Ishikawa (cell line): ENCODE results near the gene RASD2.

Experiments
- EP300 ChIP-seq: IDR thresholded peaks from 2 replicates; pipeline ENCODE4 v1.6.1; 2012; ENCODE audit warnings: borderline replicate concordance
- REST ChIP-seq: IDR thresholded peaks from 2 replicates; pipeline ENCODE4 v1.6.1; 2012; ENCODE audit warnings: low read depth, mild to moderate bottlenecking
- TAF1 ChIP-seq: IDR thresholded peaks from 2 replicates; pipeline ENCODE4 v1.6.1; 2012; ENCODE audit warnings: low read depth, mild to moderate bottlenecking
- TCF12 ChIP-seq: IDR thresholded peaks from 2 replicates; pipeline ENCODE4 v1.6.1; 2012; ENCODE audit warnings: low read depth
- TEAD4 ChIP-seq: IDR thresholded peaks from 2 replicates; pipeline ENCODE4 v1.6.1; 2012
- ZBTB7A ChIP-seq: IDR thresholded peaks from 2 replicates; pipeline ENCODE4 v1.6.1; 2012; ENCODE audit warnings: low read depth
- TF ChIP-seq, protein P1 (sequence below): IDR thresholded peaks from 2 replicates; pipeline ENCODE4 v1.6.1; 2012
- TF ChIP-seq, protein P2 (sequence below): IDR thresholded peaks from 2 replicates; pipeline ENCODE4 v1.6.1; 2012

DNA sequence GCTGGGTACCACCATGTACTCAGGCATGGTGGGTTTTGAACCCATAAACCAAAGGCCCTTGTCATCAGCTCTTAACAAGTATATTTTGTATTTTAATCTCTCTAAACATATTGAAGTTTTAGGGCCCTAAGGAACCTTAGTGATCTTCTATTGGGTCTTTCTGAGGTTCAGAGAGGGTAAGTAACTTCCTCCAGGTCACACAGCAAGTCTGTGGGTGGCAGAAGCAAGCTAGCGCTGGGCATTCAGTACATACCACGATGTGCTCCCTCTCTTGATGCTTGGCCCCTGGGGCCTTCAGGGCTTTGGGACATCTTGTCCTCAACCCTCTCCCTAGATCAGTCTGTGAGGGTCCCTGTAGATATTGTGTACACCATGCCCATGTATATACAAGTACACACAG is 12.7 kb downstream of the RASD2 start:
- TF ChIP-seq TCF12 = no peak
- TF ChIP-seq TAF1 = no peak
- TF ChIP-seq EP300 = no peak
- TF ChIP-seq, protein P1, sequence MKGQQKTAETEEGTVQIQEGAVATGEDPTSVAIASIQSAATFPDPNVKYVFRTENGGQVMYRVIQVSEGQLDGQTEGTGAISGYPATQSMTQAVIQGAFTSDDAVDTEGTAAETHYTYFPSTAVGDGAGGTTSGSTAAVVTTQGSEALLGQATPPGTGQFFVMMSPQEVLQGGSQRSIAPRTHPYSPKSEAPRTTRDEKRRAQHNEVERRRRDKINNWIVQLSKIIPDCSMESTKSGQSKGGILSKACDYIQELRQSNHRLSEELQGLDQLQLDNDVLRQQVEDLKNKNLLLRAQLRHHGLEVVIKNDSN = no peak
- TF ChIP-seq ZBTB7A = no peak
- TF ChIP-seq, protein P2, sequence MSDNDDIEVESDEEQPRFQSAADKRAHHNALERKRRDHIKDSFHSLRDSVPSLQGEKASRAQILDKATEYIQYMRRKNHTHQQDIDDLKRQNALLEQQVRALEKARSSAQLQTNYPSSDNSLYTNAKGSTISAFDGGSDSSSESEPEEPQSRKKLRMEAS = no peak
- TF ChIP-seq TEAD4 = no peak
- no peak for TF ChIP-seq REST
